Measurements from ENCODE around the gene GPR78.

The GPR78 gene

GRCh38 chr4:8601086-8601485 is 20.9 kb downstream of the GPR78 start:
- no peak for DNase-seq

- no peak for DNase-seq
These were observed 21.4 kb downstream of the GPR78 start for GRCh38 chr4:8601556-8601955.

- no peak for DNase-seq
These were observed 22.7 kb downstream of the GPR78 start for GRCh38 chr4:8602686-8603430.

DNA sequence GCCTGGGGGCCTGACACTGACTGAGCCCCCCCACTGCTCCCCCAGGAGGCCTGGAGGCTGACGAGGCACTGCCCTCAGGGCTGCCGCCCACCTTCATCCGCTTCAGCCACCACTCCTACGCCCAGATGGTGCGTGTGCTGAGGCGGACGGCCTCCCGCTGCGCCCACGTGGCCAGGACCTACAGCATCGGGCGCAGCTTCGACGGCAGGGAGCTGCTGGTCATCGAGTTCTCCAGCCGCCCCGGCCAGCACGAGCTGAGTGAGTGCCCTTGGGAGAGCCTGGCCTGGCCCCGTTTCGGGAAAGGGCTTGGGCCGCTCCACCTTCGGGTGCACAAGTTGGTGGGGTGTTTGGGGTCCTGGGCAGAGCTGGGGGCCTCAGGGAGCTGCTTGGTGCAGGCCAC is 23.7 kb downstream of the GPR78 start:
- no peak for DNase-seq

DNA sequence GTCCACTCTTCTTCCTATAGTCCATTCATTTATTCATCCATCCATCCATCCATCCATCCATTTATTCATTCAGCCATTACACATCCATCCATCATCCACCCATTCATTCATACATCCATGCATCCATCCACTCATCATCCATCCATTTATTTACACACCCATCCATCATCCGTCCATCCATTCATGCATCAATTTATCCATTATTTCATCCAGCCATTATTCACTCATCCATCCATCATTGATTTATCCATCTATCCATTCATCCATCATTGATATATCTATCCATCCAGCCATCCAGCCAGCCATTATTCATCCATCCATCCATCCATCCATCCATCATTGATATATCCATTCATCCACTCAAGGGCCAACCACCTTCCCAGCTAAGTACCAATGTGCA is 25.1 kb downstream of the GPR78 start:
- no peak for DNase-seq

DNA sequence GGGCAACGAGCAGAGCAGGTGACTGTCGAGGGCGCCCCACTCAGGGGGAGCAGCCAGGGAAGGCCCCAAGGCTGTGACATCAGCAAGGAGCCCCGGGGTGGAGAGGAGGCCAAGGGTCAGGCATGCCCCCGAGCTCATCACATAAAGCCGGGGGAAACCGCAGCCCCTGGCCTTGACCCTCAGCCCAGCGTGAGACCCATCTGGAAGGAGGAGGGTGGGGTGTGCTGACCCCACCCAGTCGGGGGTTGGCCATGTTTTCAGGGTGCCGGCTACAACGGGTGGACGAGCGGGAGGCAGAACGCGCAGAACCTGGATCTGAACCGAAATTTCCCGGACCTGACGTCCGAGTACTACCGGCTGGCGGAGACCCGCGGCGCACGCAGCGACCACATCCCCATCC is 26.3 kb downstream of the GPR78 start:
- no peak for DNase-seq

DNA sequence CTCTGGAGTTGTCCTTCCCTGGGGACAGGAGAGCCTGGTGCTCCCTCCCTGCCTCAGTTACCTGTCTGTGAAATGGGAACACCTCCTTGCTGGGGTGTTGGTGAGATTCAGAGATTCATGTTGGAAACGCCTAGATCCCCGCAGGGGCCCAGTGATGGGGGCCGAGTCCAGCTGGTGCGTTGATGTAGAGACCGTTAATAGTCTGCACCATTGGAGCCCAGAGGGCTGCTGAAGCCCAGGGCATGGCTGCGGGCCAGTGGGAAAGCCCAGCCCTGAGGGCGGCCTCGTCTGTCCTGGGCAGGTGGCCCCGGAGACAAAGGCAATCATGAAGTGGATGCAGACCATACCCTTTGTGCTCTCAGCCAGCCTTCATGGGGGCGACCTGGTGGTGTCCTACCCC is 26.8 kb downstream of the GPR78 start:
- DNase-seq: no peak

- no peak for DNase-seq
These were observed 27.6 kb downstream of the GPR78 start for GRCh38 chr4:8607603-8608481.

DNA sequence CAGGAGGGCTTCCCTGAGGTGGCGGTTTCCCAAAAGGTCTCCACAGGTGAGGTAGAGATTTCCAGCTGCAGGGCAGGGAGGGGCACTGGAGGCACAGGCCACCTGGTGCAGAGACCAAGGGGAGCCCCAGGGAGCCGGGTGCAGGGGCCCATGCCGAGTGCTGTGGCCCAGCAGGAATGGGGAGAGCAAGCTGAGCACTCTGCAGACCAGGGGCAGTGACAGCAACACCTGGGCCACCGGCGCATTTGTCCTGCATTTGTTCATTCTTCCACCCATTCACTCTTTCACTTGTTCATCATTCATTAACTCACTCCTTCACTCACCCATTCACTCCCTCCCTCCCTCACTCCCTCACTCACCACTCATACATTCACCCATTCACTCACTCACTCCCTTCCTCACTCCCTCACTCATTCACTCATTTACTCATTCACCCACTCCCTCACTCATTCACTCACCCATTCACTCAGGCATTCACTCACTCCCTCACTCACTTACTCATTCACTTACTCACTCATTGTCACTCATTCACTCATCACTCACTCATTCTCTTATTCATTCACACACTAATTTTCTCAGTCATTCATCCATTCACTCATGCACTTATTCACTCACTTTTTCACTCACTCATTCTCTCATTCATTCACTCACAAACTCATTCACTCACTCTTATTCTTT is 28.7 kb downstream of the GPR78 start:
- no peak for DNase-seq

- no peak for DNase-seq
These were observed 29.2 kb downstream of the GPR78 start for GRCh38 chr4:8609406-8609805.

DNA sequence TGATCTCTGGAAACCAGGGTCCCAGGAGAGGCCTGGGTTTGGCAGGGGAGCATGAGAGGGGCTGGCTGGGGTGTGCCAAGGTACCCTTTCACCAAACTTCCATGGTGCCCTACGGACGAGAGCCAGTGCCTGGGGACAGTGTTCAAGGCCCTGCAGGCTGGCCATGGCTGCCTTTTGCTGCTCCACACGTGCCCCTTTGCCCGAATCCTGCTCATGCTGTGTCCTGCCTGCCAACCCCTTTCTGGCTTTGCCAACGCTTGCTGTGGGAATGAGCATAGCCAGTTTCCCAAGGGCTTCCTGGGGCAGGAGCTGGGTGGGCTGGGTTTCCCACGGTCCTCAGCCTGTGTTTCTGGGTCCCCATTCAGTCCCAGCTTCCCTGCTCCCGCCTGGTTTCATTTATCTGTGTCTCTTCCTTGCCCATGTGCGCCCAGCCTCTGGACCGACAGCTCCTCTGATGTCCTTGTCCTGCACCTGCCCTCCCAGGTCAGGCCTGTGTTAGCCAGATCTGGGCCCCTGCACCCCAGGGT is 29.7 kb downstream of the GPR78 start:
- DNase-seq: no peak

- DNase-seq: no peak
These were observed 30.8 kb downstream of the GPR78 start for GRCh38 chr4:8610858-8611616.

DNA sequence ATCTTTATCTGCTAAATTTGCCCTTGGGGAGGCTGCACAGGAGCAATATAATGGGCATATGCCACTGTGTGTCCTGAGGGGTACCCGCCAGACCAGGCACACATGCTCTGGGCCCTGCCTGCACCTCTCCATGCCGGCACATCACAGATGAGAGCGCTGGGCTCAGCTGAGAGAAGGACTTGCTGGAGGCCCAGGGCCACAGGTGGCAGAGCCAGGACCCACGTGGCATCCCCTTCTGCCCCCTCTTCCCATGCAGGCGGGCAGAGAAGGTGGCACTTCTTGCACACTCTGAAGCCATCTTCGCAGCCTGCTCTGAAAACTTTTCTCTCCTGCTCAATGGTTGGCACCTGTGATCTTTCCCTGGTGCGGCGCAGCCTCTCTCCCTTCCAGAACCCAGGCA is 32.5 kb downstream of the GPR78 start:
- no peak for DNase-seq

DNA sequence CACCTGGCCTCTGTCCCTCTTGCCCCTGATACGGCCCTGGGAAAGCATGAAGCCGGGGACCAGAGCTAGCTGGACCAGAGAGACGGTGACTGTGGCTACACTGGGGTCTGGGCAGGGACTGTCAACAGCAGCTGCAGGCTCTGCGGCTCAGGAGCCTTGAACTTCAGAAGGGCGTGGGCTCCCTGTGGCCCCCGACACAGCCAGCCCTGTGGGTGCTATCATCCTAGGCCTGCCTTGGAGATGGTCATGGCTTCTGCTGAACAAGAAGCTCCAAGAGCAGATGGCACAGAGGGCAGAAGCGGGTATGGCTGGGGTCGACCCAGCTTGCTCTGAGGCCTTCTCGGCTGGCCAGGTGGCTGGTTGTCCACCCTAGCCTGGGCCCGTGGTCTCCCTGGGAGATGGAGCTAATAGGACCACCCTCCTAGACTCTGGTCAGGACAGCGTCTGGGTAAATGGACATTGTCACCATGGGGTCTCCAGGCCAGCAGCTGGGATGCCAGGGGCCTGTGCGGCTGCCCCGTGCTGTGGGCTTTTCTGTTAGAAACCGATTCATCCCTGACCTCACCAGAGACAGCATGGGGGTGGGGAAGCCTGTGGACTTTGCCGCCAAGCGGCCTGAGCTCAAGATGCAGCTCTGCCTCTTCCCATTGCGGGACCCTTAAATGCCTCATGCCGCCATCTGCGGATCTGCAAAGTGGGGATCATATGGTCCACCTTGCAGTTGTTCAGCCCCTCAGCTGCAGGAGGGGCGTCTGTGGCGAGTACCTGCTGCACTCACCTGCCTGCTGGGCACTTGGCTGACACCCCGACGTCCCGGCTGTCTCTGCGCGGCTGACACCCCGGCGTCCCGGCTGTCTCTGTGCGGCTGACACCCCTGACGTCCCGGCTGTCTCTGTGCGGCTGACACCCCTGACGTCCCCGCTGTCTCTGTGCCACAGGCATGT is 33.5 kb downstream of the GPR78 start:
- no peak for DNase-seq

GRCh38 chr4:8614365-8615193 is 34.4 kb downstream of the GPR78 start:
- no peak for DNase-seq

DNA sequence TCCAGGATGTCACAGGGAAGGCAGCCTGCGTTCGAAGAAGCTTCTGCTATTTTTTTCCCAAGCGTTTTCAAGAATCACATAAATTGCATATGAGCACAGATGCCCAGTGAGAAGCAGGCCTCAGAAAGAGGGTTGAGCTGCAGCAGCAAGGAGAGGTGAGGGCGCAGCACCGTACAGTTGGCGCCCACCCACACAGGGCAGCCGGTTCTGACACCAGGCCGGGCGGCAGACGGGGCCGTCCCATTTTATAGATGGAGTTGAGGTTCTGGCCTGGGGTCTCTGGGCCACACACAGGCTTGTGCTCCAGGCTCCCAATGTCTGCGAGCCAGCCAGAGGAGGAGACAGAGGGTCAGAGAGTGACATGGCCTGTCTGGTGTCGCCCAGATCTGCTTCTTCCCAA is 35.2 kb downstream of the GPR78 start:
- DNase-seq: no peak

DNA sequence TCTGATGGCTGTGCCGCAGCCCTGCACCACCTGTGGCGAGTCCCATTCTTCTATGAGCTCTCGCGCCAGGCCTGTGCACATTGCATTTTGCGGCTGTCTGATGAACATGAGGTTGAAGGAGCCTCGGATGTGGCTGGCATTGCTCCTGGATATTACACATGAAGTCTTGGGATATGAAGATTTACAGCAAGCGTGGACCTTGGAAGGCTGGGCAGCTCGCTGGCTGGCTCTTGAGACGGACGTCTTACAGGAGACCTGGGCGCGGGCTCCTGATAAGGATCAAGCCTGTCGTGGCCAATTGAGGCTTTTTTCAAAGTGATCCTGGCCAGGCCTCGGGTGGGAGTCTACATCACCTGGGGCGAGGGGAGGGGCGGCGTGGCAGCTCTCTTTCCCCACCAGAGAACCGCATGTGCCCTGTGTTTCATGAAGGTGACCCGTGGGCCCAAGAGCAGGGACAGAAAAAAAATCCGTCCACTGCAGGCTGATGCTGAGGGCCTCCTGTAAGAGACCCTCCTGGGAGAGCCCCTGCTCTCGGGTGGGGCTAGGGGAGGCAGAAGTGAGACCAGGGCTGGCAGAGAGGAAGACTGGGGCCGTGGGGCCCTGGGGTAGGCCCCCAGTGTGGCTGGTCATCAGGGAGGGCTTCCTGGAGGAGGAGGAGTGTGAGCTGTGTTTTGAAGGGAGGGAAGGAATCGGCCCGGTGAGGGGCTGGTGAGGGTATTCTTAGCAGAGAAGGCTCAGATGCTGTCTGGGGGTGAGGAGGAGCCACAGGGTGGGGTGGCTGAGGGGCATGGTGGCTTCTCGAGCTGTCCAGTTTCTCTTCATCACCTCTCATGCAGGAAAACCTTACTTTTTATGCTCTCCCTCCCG is 36.0 kb downstream of the GPR78 start:
- DNase-seq: no peak

- DNase-seq: no peak
These were observed 36.6 kb downstream of the GPR78 start for GRCh38 chr4:8616831-8617230.

GRCh38 chr4:8617486-8618040 is 37.4 kb downstream of the GPR78 start:
- no peak for DNase-seq

All from GF-D8 (cell line).